ENCODE results near the gene LOXHD1.

Gene LOXHD1

DNA sequence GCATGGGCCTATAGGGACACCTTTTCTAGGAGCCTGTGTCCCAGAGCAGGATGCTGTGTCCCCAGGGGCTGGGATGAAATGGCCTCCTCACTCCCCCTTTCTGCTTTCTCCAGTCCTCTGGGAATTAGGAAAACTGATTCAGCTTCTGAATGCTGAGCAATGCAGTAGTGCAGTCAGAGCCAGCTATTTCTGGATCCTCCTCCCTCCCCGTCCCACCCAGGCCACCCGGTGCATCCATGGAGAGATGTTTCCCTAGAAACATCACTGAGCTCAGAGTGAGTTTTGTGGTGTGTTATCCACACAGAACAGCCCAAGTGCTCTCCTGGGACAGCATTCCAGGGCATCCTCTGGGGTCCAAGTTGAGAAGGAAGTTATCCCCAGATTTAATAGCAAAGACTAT is 125.5 kb downstream of the LOXHD1 start:
- CTCF ChIA-PET = no interaction called here

DNA sequence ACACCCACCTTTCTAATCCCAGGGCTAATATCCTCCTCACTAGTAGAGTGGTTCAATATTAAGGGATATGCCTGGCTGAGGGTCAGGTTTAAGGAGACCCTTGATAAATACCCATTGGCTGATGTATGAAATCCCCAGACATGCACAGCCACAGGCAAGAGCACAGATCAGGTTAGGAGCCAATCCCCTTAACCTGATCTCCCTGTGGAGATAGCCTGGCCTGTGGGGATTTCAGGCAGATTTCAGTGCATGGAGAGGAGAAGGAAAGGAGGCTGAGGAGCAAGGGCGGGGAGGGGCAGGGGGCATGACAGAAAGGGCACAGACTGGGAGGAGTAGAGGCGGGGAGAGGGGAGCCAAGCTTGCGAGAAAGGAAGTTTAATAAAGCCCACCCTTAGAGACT is 129.0 kb downstream of the LOXHD1 start:
- TF ChIP-seq, protein P1, sequence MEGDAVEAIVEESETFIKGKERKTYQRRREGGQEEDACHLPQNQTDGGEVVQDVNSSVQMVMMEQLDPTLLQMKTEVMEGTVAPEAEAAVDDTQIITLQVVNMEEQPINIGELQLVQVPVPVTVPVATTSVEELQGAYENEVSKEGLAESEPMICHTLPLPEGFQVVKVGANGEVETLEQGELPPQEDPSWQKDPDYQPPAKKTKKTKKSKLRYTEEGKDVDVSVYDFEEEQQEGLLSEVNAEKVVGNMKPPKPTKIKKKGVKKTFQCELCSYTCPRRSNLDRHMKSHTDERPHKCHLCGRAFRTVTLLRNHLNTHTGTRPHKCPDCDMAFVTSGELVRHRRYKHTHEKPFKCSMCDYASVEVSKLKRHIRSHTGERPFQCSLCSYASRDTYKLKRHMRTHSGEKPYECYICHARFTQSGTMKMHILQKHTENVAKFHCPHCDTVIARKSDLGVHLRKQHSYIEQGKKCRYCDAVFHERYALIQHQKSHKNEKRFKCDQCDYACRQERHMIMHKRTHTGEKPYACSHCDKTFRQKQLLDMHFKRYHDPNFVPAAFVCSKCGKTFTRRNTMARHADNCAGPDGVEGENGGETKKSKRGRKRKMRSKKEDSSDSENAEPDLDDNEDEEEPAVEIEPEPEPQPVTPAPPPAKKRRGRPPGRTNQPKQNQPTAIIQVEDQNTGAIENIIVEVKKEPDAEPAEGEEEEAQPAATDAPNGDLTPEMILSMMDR (IDR thresholded peaks at IDR 0.05; ENCODE audit: insufficient read depth, low read length, missing control alignments) = no peak
- ChIA-PET POLR2A (no interaction called here), CTCF (no interaction called here)
- DNase-seq (ENCODE audit: low read depth, low spot score) = no peak
- H3K4me3 ChIP-seq (ENCODE audit: low read depth, low read length) = no peak overlapping the region

More for the DNA sequence above, 125.5 kb downstream of the LOXHD1 start:
- DNase-seq (ENCODE audit: low read depth, low spot score) = no peak
- TF ChIP-seq, protein P1 (IDR thresholded peaks at IDR 0.05; ENCODE audit: insufficient read depth, low read length, missing control alignments) = no peak
- POLR2A ChIA-PET = no interaction called here
- H3K4me3 ChIP-seq (ENCODE audit: low read depth, low read length) = no peak overlapping the region

DNA sequence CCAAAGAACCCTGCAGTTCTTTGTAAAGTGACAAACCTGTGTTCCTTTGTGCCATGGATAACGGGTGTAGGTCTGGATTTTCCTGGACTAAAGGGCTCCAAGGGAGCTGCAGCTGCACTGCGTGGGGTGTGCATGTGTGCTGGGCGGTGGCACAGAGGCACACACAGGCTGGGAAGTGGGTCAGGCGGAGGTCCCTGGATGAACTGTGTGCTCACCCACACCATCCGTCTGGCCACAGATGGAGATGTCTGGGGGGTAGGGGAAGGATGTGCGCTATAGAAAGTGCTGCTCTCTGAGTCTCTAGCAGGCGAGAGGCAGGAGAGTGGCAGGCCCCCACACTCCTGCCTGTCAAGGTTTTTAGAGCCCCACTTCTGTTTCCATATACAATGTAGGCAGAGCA is 137.2 kb downstream of the LOXHD1 start:
- TF ChIP-seq, protein P1 (IDR thresholded peaks at IDR 0.05; ENCODE audit: insufficient read depth, low read length, missing control alignments) = no peak
- DNase-seq (ENCODE audit: low read depth, low spot score) = no peak
- no peak overlapping the region for H3K4me3 ChIP-seq (ENCODE audit: low read depth, low read length)
- ChIA-PET CTCF (no interaction called here), POLR2A (no interaction called here)

DNA sequence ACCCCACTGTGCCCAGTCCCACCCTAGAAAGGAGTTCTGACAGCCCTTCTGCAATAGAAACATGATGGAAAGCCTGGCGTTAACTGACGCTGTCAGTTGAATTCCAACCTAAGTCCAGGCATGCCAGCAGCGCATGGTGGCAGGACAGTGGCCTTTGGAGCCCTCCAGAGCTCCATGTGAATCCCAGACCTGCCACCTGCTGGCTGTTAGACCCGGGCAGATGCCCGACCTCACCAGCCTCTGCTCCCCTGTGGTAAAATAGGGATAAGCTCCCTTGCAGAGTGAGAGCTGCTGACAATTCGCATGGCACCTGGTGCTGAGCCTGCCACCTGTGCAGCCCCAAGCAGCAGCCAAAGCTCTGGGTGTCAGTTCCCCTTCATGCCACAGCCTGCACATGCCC is 138.6 kb downstream of the LOXHD1 start:
- DNase-seq (ENCODE audit: low read depth, low spot score) = no peak
- TF ChIP-seq, protein P1 (IDR thresholded peaks at IDR 0.05; ENCODE audit: insufficient read depth, low read length, missing control alignments) = peak; percentile 4
- no peak overlapping the region for H3K4me3 ChIP-seq (ENCODE audit: low read depth, low read length)
- CTCF ChIA-PET = interaction anchor here (1.3 to 2.9 kb wide), 3 partner anchors 237 to 370 kb away, joined by 4 to 13 read pairs (median 6); a partner anchor contains a TSS
- POLR2A ChIA-PET = no interaction called here

DNA sequence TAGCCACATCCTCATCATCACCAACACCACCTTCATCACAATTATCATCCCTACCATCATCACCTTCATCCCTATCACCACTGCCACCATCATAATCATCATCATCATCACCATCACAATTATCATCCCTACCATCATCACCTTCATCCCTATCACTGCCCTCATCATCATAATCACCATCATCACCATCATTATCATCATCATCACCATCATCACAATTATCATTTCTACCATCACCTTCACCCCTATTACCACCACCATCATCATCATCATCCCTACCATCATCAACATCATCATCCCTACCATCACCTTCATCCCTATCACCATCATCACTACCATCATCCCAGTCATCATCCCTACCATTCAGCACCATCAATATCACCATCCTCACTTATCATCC is 140.5 kb downstream of the LOXHD1 start:
- ChIA-PET POLR2A (no interaction called here), CTCF (interaction anchor here (2.9 kb wide), 1 partner anchor 343 kb away, joined by 13 read pairs; a partner anchor contains a TSS)
- no peak overlapping the region for H3K4me3 ChIP-seq (ENCODE audit: low read depth, low read length)
- TF ChIP-seq, protein P1 (IDR thresholded peaks at IDR 0.05; ENCODE audit: insufficient read depth, low read length, missing control alignments) = no peak
- no peak for DNase-seq (ENCODE audit: low read depth, low spot score)

DNA sequence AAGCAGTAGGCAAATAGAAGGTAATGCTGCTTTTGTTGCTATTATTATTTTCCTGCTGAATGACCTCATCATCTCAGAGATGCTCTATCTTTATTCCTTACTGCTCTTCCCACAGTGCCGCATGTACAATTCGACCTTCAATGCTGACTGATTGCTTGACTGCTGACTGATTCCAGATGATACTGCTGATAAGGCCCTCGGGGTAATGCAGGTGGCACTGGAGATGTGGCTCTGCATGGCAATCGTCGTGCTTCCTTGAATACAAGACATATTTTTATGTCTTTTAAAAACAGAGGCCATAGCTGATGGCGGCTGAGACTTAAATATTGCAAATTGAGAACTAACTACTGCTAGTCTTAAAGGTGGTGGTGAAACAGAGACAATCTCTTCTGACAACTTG is 146.6 kb downstream of the LOXHD1 start:
- TF ChIP-seq, protein P1 (IDR thresholded peaks at IDR 0.05; ENCODE audit: insufficient read depth, low read length, missing control alignments) = no peak
- no peak overlapping the region for H3K4me3 ChIP-seq (ENCODE audit: low read depth, low read length)
- ChIA-PET CTCF (interaction anchor here (1.5 kb wide), 1 partner anchor 337 kb away, joined by 3 read pairs; a partner anchor contains a TSS), POLR2A (no interaction called here)
- no peak for DNase-seq (ENCODE audit: low read depth, low spot score)
